SK-N-SH (cell line): Measurements from ENCODE around the gene PSMB5. TPM values are rescaled to one million over a fixed set of nuclear protein-coding genes. Genes with fewer than 3 reads are reported as not detected.
A peak's percentile ranks its signal among the peaks of the same experiment; 100 is the strongest.

Experiments
- CTCF ChIA-PET: fragments of 300-600, 350-600 bp; formaldehyde crosslinking; extraction: SDS; loops from one replicate; lab custom pipeline; 2021; lab: Yijun Ruan, JAX
- POLR2A ChIA-PET: fragments of 350-600 bp; sonication (Branson Sonifier 250); formaldehyde crosslinking; extraction: SDS; loops from one replicate; lab custom pipeline; 2020; ENCODE audit warnings: antibody characterized with exemption, inconsistent platforms; lab: Yijun Ruan, JAX
- DNase-seq: peaks from one replicate; pipeline ENCODE4 v3.0.0; 2012
- H2AFZ ChIP-seq: fragments of 200-600 bp; sonication (generic); 2 replicates; pipeline ENCODE4 v1.8.1; 2016; ENCODE audit warnings: antibody characterized with exemption, mild to moderate bottlenecking, low read depth
- H3F3A ChIP-seq: fragments of 200-600 bp; sonication (generic); replicated peaks from 2 replicates; pipeline ENCODE3; 2016; ENCODE audit warnings: antibody characterized with exemption, mild to moderate bottlenecking; ENCODE audit not compliant: insufficient read depth
- H3K27ac ChIP-seq, 2 experiments: fragments of 200-500 bp in 1 of 2; fragments of 200-600 bp in 1 of 2; sonication (Bioruptor generic) in 1 of 2; sonication (generic), shearing (Covaris generic) in 1 of 2; 2 replicates each; pipeline versions ENCODE4 v1.5.1 to v1.6.1; 2014 to 2016; ENCODE audit warnings: low read depth in 2 of 2, inconsistent platforms in 1 of 2, low read length in 1 of 2, mild to moderate bottlenecking in 1 of 2, mixed read lengths in 1 of 2
- H3K27me3 ChIP-seq: fragments of 200-600 bp; sonication (generic), shearing (Covaris generic); 2 replicates; pipeline ENCODE4 v1.6.1; 2016; ENCODE audit warnings: mixed run types; ENCODE audit not compliant: insufficient read depth
- H3K36me3 ChIP-seq, 2 experiments: fragments of 200-500 bp in 1 of 2; fragments of 200-600 bp in 1 of 2; sonication (Bioruptor generic) in 1 of 2; sonication (generic) in 1 of 2; replicated peaks in 1 of 2; 2 replicates each; pipeline versions ENCODE3 to v1.5.1; 2014 to 2016; ENCODE audit warnings: low read length in 1 of 2, mild to moderate bottlenecking in 1 of 2; ENCODE audit not compliant: insufficient read depth in 2 of 2, control insufficient read depth in 1 of 2
- H3K4me1 ChIP-seq, 2 experiments: fragments of 200-500 bp in 1 of 2; fragments of 200-600 bp in 1 of 2; sonication (Bioruptor generic) in 1 of 2; sonication (generic), shearing (Covaris generic) in 1 of 2; 2 replicates each; pipeline versions ENCODE4 v1.5.1 to v1.6.1; 2014 to 2016; ENCODE audit warnings: low read depth in 1 of 2, low read length in 1 of 2, mixed run types in 1 of 2; ENCODE audit not compliant: insufficient read depth in 2 of 2, control insufficient read depth in 1 of 2
- H3K4me2 ChIP-seq: fragments of 200-600 bp; sonication (generic), shearing (Covaris generic); 2 replicates; pipeline ENCODE4 v1.6.1; 2017; ENCODE audit warnings: mixed run types
- H3K4me3 ChIP-seq, 2 experiments: fragments of 200-500 bp in 1 of 2; fragments of 200-600 bp in 1 of 2; sonication (Bioruptor generic) in 1 of 2; sonication (generic), shearing (Covaris generic) in 1 of 2; 2 replicates each; pipeline versions ENCODE4 v1.5.1 to v1.8.1; 2014 to 2016; ENCODE audit warnings: low read depth in 2 of 2, inconsistent platforms in 1 of 2, low read length in 1 of 2, mild to moderate bottlenecking in 1 of 2, mixed read lengths in 1 of 2, moderate library complexity in 1 of 2
- H3K79me2 ChIP-seq: fragments of 200-600 bp; sonication (generic); 2 replicates; pipeline ENCODE4 v1.8.1; 2017; ENCODE audit warnings: mild to moderate bottlenecking; ENCODE audit not compliant: insufficient read depth
- H3K9ac ChIP-seq: fragments of 200-600 bp; sonication (generic); 2 replicates; pipeline ENCODE4 v1.6.1; 2017; ENCODE audit warnings: mixed run types
- H3K9me2 ChIP-seq: fragments of 200-600 bp; sonication (generic); 2 replicates; pipeline ENCODE4 v1.6.1; 2017; ENCODE audit warnings: mixed run types
- H3K9me3 ChIP-seq: fragments of 200-600 bp; sonication (generic); 2 replicates; pipeline ENCODE4 v1.6.1; 2017; ENCODE audit warnings: mixed run types, mild to moderate bottlenecking, moderate library complexity
- H4K20me1 ChIP-seq: fragments of 200-600 bp; sonication (generic); 2 replicates; pipeline ENCODE4 v1.6.1; 2017; ENCODE audit warnings: mild to moderate bottlenecking, mixed run types; ENCODE audit not compliant: insufficient read depth
- CHD2 ChIP-seq: fragments of 150-350 bp; IDR thresholded peaks from 2 replicates; pipeline ENCODE4 v1.6.1; 2018; ENCODE audit warnings: low read length; ENCODE audit not compliant: partially characterized antibody
- EP300 ChIP-seq, 2 experiments: IDR thresholded peaks; 2 replicates each; pipeline versions ENCODE4 v1.4.0 to v1.6.1; 2012; ENCODE audit warnings: borderline replicate concordance in 1 of 2, low read depth in 1 of 2, low read length in 1 of 2
- GABPA ChIP-seq: IDR thresholded peaks from 2 replicates; pipeline ENCODE4 v1.4.0; 2012; ENCODE audit warnings: low read depth, mild to moderate bottlenecking
- GATA2 ChIP-seq: sonication (generic); formaldehyde crosslinking; IDR thresholded peaks from 2 replicates; pipeline ENCODE4 v1.5.0; 2020; ENCODE audit warnings: mild to moderate bottlenecking, missing genetic modification reagents
- MAX ChIP-seq: IDR thresholded peaks from 2 replicates; pipeline ENCODE4 v1.4.0; 2012; ENCODE audit warnings: low read depth
- MXI1 ChIP-seq: IDR thresholded peaks from 2 replicates; pipeline ENCODE4 v1.6.1; 2012; ENCODE audit warnings: mild to moderate bottlenecking, low read depth, low read length, improper control_type of control experiment
- NFIC ChIP-seq: IDR thresholded peaks from 2 replicates; pipeline ENCODE4 v1.4.0; 2012; ENCODE audit warnings: borderline replicate concordance
- POLR2AphosphoS5 ChIP-seq: IDR thresholded peaks from 2 replicates; pipeline ENCODE4 v1.6.1; 2012; ENCODE audit warnings: low read depth, low read length
- RCOR1 ChIP-seq: fragments of 150-350 bp; IDR thresholded peaks from 2 replicates; pipeline ENCODE4 v1.6.1; 2017; ENCODE audit warnings: antibody characterized with exemption, low read length
- REST ChIP-seq: IDR thresholded peaks from 2 replicates; pipeline ENCODE4 v1.6.1; 2012; ENCODE audit warnings: mild to moderate bottlenecking, low read depth, low read length, moderate library complexity
- SIN3A ChIP-seq: IDR thresholded peaks from 2 replicates; pipeline ENCODE4 v1.6.1; 2012; ENCODE audit warnings: low read depth, mild to moderate bottlenecking, low read length, moderate library complexity, borderline replicate concordance
- TEAD4 ChIP-seq: IDR thresholded peaks from 2 replicates; pipeline ENCODE4 v1.4.0; 2012; ENCODE audit warnings: mild to moderate bottlenecking, borderline replicate concordance; ENCODE audit not compliant: insufficient read depth
- YY1 ChIP-seq: IDR thresholded peaks from 2 replicates; pipeline ENCODE4 v1.4.0; 2012; ENCODE audit warnings: low read depth, mild to moderate bottlenecking
- WGBS: methylation state at CpG from one replicate; pipeline ENCODE4 v1.1.6; 2017; ENCODE audit warnings: low lambda C conversion rate; 5-methylcytosine and 5-hydroxymethylcytosine counted together
- polyA plus RNA-seq, 3 experiments: library from polyadenylated mRNA; depleted of rRNA; stranded (reverse); fragments of >200 nt; gene quantifications; 2 replicates each; pipeline ENCODE4 v1.2.3, GENCODE V29; 2012

PSMB5 gene
- polyA plus RNA-seq, 1 of the 3 experiments (the other 2 are of a cell fraction) = 337 TPM

- H3K79me2 ChIP-seq = peaks cover 61% of the 10 kb centered on the region
- no peaks in the 10 kb centered on the region for H3K9me3 ChIP-seq
- WGBS = 12% methylated on average over 15 of the region's 41 CpGs
- CTCF ChIA-PET = interaction anchor here (0.8 to 34.9 kb wide), 7 partner anchors 6 to 158 kb away, joined by 3 to 1566 read pairs (median 36); partner anchors contain the start of genes CDH24, PRMT5 and PSMB11
- TF ChIP-seq MXI1 = no peak
- no peak for TF ChIP-seq YY1
- TF ChIP-seq MAX = peak; percentile 8; the same call in 1 of the 2 replicates
- no peak for TF ChIP-seq NFIC
- TF ChIP-seq GATA2 (CRISPR knock-in tag) = no peak
- peak; percentile 52; the same call in 1 of the 2 replicates for TF ChIP-seq SIN3A
- no peak for TF ChIP-seq REST
- no peak for TF ChIP-seq CHD2
- TF ChIP-seq TEAD4 = peak; percentile 88
- TF ChIP-seq EP300 (IDR thresholded peaks at IDR 0.05; ENCODE audit: borderline replicate concordance in 1 of 2, low read depth in 1 of 2, low read length in 1 of 2) = no peak
- no peak for TF ChIP-seq GABPA
- no peak for TF ChIP-seq RCOR1
- peak; percentile 27; the same call in 1 of the 2 replicates for TF ChIP-seq POLR2AphosphoS5
- POLR2A ChIA-PET = no interaction called here
- H3K9ac ChIP-seq = peak overlapping the region; percentile 87
- H3K36me3 ChIP-seq = peaks cover 5 to 7% of the 10 kb centered on the region in 2 experiments
- peak overlapping the region; percentile 82 to 88 for H3K4me3 ChIP-seq
- no peaks in the 10 kb centered on the region for H3K9me2 ChIP-seq
- H3K4me1 ChIP-seq = peaks cover 41 to 49% of the 10 kb centered on the region in 2 experiments
- H3K4me2 ChIP-seq = peak overlapping the region; percentile 94
- peaks cover 23% of the 10 kb centered on the region for H3F3A ChIP-seq
- no peaks in the 10 kb centered on the region for H4K20me1 ChIP-seq
- no peaks in the 10 kb centered on the region for H3K27me3 ChIP-seq
- H2AFZ ChIP-seq = no peak overlapping the region
- DNase-seq = peak; percentile 43
- H3K27ac ChIP-seq = peak overlapping the region; percentile 58 to 92; a peak in 3 of 4 replicates
Measured at GRCh38 chr14:22980672-22981089, 54.0 kb downstream of the PSMB5 start.
